Ascending aorta (tissue), 2 donors: ENCODE data around the gene FAM186B. TPM values are rescaled to one million over a fixed set of nuclear protein-coding genes. Genes with fewer than 3 reads are reported as not detected.

Source experiments
- DNase-seq, 2 donors: peaks; one replicate each; pipeline ENCODE4 v3.0.0-alpha.2; 2019; ENCODE audit warnings: low spot score in 2 of 2
- H3K27ac ChIP-seq, 2 donors: fragments of 200-600 bp; sonication (generic); one replicate each; pipeline ENCODE4 v1.5.1; 2016 to 2017; ENCODE audit warnings: mild to moderate bottlenecking in 1 of 2
- H3K27me3 ChIP-seq: fragments of 200-600 bp; sonication (generic); one replicate; pipeline ENCODE4 v1.5.1; 2017
- H3K36me3 ChIP-seq, 2 donors: fragments of 200-600 bp; sonication (generic); one replicate each; pipeline ENCODE4 v1.5.1; 2016
- H3K4me1 ChIP-seq, 2 donors: fragments of 200-600 bp; sonication (generic); one replicate each; pipeline ENCODE4 v1.5.1; 2016 to 2017; ENCODE audit warnings: mild to moderate bottlenecking in 1 of 2
- H3K4me3 ChIP-seq, 2 donors: fragments of 200-600 bp; sonication (generic); one replicate each; pipeline ENCODE4 v1.5.1; 2016 to 2017; ENCODE audit warnings: mild to moderate bottlenecking in 1 of 2
- H3K9me3 ChIP-seq, 2 donors: fragments of 200-600 bp; sonication (generic); one replicate each; pipeline ENCODE4 v1.5.1; 2016
- CTCF ChIP-seq, 3 experiments: fragments of 200-600 bp in 2 of 3; fragments of 450-650 bp in 1 of 3; sonication (generic) in 2 of 3; IDR thresholded peaks; one replicate each; pipeline ENCODE4 v1.5.1; 2016 to 2019; ENCODE audit warnings: antibody characterized with exemption in 3 of 3, mild to moderate bottlenecking in 1 of 3, moderate library complexity in 1 of 3
- intact Hi-C: fragments of 100-400 bp; cut with DNase I; formaldehyde crosslinking; loops from one replicate; pipeline ENCODE4 v1.15.1; 2023
- total RNA-seq: library from RNA; depleted of rRNA; stranded (reverse); fragments of >200 nt; gene quantifications from one replicate; pipeline ENCODE4 v1.1.0, GENCODE V29; 2016

Gene FAM186B
- total RNA-seq, 1 donor from 2014 or later = not detected

- Histone ChIP-seq H3K4me1 (peaks cover 6 to 11% of the 10 kb centered on the region in 2 donors), H3K27ac (peak overlapping the region; percentile 89 to 96), H3K27me3 (no peaks in the 10 kb centered on the region), H3K9me3 (no peaks in the 10 kb centered on the region), H3K4me3 (peak overlapping the region; percentile 49 to 77), H3K36me3 (no peaks in the 10 kb centered on the region)
- no peak for TF ChIP-seq CTCF (IDR thresholded peaks at IDR 0.05)
- no peak for DNase-seq
- intact Hi-C loops = loop anchor here (5.0 to 10.0 kb wide), 2 partner anchors 783 to 1405 kb away; partner anchors contain the start of genes LARP4 and SLC11A2
Observed at GRCh38 chr12:49621651-49622500, 16.4 kb upstream of the FAM186B start.

DNA sequence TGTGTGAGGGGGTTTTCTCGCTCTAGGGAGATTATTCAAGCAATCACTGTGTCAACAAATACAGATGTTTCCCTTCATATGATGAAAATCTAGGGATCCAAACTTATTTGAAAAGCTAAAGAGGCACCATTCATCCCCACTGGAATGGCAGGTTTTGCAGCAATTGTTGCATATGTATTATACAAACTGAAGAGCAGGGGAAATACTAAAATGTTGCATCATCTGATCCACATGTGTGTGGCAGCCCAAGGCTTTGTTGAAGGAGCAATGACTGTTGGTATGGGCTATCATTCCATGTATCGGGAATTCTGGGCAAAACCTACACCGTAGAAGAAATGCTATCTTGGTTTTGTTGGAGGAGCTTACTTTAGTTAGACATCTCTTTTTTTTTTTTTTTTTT is 13.8 kb upstream of the FAM186B start:
- Histone ChIP-seq H3K36me3 (no peaks in the 10 kb centered on the region), H3K27ac (no peak overlapping the region), H3K27me3 (no peaks in the 10 kb centered on the region), H3K4me3 (no peak overlapping the region), H3K4me1 (peaks cover 6 to 11% of the 10 kb centered on the region in 2 donors), H3K9me3 (no peaks in the 10 kb centered on the region)
- no peak for DNase-seq
- no peak for TF ChIP-seq CTCF (IDR thresholded peaks at IDR 0.05)
- intact Hi-C loops = no loop called here

DNA sequence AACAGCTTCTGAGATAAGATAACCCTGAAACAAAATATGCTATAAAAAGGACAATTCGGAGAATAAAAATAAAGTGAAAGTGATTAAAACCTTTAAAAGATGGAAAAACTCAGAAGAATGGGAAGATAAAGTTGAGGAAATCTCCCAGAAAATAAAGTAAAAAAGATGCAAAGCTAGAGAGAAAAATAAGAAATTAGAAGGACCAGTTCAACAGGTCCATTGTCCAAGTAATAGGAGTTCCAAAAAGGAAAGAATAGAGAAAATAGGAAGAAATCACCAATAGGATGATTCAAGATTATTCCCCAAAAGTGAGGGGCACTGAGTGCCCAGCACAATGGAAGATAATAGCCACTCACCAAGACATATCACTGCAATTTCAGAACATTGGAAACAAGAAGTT is 13.1 kb upstream of the FAM186B start:
- Histone ChIP-seq H3K4me3 (no peak overlapping the region), H3K9me3 (no peaks in the 10 kb centered on the region), H3K4me1 (peaks cover 6 to 11% of the 10 kb centered on the region in 2 donors), H3K36me3 (no peaks in the 10 kb centered on the region), H3K27ac (no peak overlapping the region), H3K27me3 (no peaks in the 10 kb centered on the region)
- no peak for TF ChIP-seq CTCF (IDR thresholded peaks at IDR 0.05)
- DNase-seq = no peak
- intact Hi-C loops = no loop called here

GRCh38 chr12:49616533-49617219 is 11.2 kb upstream of the FAM186B start:
- Histone ChIP-seq H3K9me3 (no peaks in the 10 kb centered on the region), H3K27me3 (no peaks in the 10 kb centered on the region), H3K4me3 (no peak overlapping the region), H3K4me1 (peaks cover 2% of the 10 kb centered on the region in 2 donors), H3K36me3 (no peaks in the 10 kb centered on the region), H3K27ac (no peak overlapping the region)
- intact Hi-C loops = no loop called here
- no peak for TF ChIP-seq CTCF (IDR thresholded peaks at IDR 0.05)
- DNase-seq = no peak

DNA sequence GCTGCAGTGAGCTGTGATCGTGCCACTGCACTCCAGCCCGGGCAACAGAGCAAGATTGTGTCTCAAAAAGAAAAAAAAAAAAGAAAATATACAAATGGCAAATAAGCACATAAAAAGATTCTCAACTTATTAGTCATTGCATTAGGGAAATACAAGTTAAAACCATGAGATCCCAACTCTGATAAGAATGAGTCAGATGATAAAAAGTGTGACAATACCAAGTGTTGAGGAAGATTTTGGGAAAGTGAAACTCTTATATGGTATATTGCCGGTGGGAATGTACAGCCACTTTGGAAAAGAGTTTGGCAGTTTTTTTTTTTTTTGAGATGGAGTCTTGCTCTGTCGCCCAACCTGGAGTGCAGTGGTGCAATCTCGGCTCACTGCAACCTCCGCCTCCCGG is 10.3 kb upstream of the FAM186B start:
- Histone ChIP-seq H3K27ac (no peak overlapping the region), H3K4me1 (no peaks in the 10 kb centered on the region), H3K4me3 (no peak overlapping the region), H3K9me3 (no peaks in the 10 kb centered on the region), H3K27me3 (no peaks in the 10 kb centered on the region), H3K36me3 (no peaks in the 10 kb centered on the region)
- DNase-seq = no peak
- intact Hi-C loops = no loop called here
- TF ChIP-seq CTCF (IDR thresholded peaks at IDR 0.05) = no peak
